Measurements from ENCODE around the gene MIA2.
"Not testable (repeated sequence)": the region's sequence is repeated elsewhere in the genome, so short reads cannot be mapped to it uniquely, and the experiment has no call there.

Gene MIA2

DNA sequence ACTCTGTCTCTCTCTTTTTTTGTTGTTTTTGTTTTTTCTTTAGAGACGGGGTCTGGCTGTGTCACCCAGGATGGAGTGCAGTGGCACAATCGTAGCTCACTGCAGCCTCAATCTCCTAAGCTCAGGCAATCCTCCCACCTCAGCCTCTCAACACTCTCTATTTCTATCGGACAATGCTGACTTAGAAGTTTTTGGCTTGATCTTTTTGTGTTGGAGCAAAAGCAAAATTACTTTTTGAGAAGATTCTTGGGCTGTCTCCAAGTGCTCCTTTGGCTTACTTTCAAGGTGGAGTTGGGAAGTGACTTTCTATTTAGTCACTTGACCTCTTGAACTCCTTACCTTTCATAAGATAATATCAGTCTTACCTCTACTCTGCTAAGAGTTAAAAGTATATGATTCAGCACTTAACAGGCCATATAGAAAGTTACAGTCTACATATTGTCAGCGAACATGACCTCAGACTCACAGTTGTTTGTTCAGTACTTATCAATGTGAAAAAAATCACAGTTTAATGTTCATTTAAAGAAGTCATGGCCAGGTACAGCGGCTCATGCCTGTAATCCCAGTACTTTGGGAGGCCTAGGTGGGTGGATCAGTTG lies 15.4 kb upstream of the MIA2 start:
- no peaks in the 10 kb centered on the region for H3K27me3 ChIP-seq
- TF ChIP-seq, protein P1, sequence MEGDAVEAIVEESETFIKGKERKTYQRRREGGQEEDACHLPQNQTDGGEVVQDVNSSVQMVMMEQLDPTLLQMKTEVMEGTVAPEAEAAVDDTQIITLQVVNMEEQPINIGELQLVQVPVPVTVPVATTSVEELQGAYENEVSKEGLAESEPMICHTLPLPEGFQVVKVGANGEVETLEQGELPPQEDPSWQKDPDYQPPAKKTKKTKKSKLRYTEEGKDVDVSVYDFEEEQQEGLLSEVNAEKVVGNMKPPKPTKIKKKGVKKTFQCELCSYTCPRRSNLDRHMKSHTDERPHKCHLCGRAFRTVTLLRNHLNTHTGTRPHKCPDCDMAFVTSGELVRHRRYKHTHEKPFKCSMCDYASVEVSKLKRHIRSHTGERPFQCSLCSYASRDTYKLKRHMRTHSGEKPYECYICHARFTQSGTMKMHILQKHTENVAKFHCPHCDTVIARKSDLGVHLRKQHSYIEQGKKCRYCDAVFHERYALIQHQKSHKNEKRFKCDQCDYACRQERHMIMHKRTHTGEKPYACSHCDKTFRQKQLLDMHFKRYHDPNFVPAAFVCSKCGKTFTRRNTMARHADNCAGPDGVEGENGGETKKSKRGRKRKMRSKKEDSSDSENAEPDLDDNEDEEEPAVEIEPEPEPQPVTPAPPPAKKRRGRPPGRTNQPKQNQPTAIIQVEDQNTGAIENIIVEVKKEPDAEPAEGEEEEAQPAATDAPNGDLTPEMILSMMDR (IDR thresholded peaks at IDR 0.05; ENCODE audit: low read depth, low read length) = no peak

DNA sequence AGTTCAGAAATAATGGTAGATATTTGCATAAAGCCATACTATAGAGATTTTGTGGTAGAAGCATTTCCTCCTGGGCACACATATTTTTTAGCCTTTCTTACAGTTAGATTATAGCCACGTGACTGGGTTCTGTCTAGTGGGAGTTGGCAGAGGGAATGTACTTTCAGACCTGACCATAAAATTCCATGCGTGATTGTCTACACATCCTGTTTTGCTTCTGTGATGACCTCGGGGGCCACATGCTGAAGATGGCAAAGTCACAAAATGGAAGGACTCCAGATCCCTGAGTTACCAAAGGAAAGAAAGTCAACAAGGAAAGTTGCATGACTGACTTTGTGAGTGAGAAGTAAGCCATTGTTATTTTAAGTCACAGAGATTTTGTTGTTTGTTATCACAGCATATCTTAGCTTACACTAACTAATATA lies 14.6 kb upstream of the MIA2 start:
- TF ChIP-seq, protein P1 (IDR thresholded peaks at IDR 0.05; ENCODE audit: low read depth, low read length) = no peak
- H3K27me3 ChIP-seq = no peaks in the 10 kb centered on the region
- no peak overlapping the region for H3K4me3 ChIP-seq (ENCODE audit: low read depth, low read length)
- H3K4me1 ChIP-seq = no peaks in the 10 kb centered on the region
- no peak for DNase-seq
- H3K36me3 ChIP-seq = no peaks in the 10 kb centered on the region
- H3K9me3 ChIP-seq = no peaks in the 10 kb centered on the region

More for the DNA sequence above, 15.4 kb upstream of the MIA2 start:
- Histone ChIP-seq H3K9me3 (no peaks in the 10 kb centered on the region), H3K4me3 (ENCODE audit: low read depth, low read length) (no peak overlapping the region), H3K36me3 (no peaks in the 10 kb centered on the region), H3K4me1 (no peaks in the 10 kb centered on the region)
- no peak for DNase-seq

DNA sequence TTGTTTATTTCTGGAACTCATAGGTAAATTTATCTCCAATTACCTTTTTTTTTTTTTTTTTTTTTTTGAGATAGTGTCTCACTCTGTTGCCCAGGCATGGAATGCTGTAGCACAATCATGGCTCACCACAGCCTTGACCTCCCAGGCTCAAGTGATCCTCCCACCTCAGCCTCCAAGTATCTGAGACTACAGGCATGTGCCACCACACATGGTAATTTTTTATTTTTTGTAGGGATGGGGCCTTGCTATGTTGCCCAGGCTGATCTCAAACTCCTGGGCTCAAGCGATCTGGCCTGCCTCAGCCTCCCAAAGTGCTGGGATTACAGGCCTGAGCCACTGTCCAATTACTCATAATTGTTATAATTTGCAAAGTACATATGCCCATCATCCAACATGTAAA lies 13.2 kb upstream of the MIA2 start:
- not testable (repeated sequence) for DNase-seq; H3K36me3 ChIP-seq; H3K4me1 ChIP-seq; H3K9me3 ChIP-seq; H3K27me3 ChIP-seq; H3K4me3 ChIP-seq (ENCODE audit: low read depth, low read length)

DNA sequence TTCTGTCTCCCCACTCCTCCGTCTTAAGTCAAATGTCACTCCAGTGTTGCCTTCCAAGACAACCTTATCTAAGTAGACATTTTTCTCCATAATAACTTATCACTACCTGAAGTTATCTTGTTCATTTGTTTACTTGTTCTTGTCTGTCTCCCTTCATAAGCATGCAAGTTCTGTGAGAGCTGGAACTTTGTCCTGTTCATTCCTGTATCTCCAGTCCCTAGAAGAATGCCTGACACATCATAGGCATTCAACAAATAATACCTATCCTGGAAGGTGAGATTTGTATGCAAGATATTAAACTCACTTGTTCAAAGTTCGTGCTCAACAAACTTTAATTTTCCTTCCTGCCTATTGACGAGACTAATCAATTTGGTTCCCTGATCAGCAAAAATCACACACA lies 5.7 kb upstream of the MIA2 start:
- Histone ChIP-seq H3K4me3 (ENCODE audit: low read depth, low read length) (no peak overlapping the region), H3K36me3 (no peaks in the 10 kb centered on the region), H3K9me3 (no peaks in the 10 kb centered on the region), H3K4me1 (no peaks in the 10 kb centered on the region), H3K27me3 (no peaks in the 10 kb centered on the region)
- DNase-seq = no peak
- TF ChIP-seq, protein P1 (IDR thresholded peaks at IDR 0.05; ENCODE audit: low read depth, low read length) = no peak

DNA sequence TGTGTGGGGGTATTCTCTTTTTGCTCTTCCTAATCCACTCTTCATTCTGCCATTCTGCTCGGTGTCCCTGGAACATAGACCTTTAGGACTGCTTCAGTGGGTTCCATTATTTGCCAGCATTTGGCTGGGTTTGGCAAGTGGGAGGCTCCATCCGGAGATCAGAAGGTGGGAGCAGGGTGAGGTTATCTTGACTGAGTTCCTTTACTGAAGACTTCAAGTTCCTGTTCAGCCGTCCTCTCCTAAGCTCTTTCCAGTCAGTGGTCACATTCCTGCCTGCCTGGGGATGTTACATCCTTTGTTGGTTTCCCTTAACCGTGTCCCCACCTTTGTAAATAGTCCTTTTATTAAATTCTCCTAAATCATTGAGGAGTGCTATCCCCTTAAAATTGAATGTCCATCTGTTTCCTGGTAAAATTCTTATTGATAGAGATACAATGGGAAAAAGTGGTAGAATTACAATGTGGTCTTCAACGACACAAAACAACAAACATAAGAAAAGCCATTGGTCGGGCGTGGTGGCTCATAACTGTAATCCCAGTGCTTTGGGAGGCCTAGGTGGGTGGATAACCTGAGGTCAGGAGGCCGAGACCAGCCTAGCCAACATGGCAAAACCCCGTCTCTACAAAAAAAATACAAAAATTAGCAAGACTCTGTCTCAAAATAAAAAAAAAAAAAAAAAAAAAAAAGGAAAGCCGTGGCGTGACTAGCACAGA lies 5.0 kb upstream of the MIA2 start:
- H3K36me3 ChIP-seq = no peaks in the 10 kb centered on the region
- no peak for DNase-seq
- H3K9me3 ChIP-seq = no peaks in the 10 kb centered on the region
- no peak overlapping the region for H3K4me3 ChIP-seq (ENCODE audit: low read depth, low read length)
- H3K4me1 ChIP-seq = no peaks in the 10 kb centered on the region
- H3K27me3 ChIP-seq = no peaks in the 10 kb centered on the region
- TF ChIP-seq, protein P1 (IDR thresholded peaks at IDR 0.05; ENCODE audit: low read depth, low read length) = no peak

DNA sequence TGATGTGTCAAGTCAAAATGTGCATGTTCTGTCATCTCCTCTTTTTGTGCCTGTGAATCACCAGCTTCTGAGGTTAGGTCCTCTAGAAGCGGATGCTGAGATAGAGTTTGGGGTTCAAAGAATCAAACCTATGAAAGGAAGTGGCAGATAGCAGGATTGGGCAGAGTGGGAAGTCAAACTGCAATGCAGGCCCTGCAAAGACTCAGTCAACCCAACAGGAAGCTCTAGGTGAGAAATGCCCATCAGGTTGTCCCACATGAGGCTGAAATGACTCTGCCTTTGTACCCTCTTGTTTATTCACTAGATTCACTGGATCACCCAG lies 4.5 kb upstream of the MIA2 start:
- no peak overlapping the region for H3K4me3 ChIP-seq (ENCODE audit: low read depth, low read length)
- no peaks in the 10 kb centered on the region for H3K27me3 ChIP-seq
- no peaks in the 10 kb centered on the region for H3K9me3 ChIP-seq
- no peak for DNase-seq
- H3K4me1 ChIP-seq = no peaks in the 10 kb centered on the region
- TF ChIP-seq, protein P1 (IDR thresholded peaks at IDR 0.05; ENCODE audit: low read depth, low read length) = no peak
- H3K36me3 ChIP-seq = no peaks in the 10 kb centered on the region

Data from BE2C (cell line).